Measurements from ENCODE around the gene DLK2. TPM values are rescaled to one million over a fixed set of nuclear protein-coding genes. Genes with fewer than 3 reads are reported as not detected.
"Not testable (repeated sequence)": the region's sequence is repeated elsewhere in the genome, so short reads cannot be mapped to it uniquely, and the experiment has no call there.

DLK2 gene
- total RNA-seq, 2 donors from 2014 or later = 0.14 to 0.42 TPM

GRCh38 chr6:43434943-43435342 is 20.4 kb downstream of the DLK2 start:
- intact Hi-C loops (cut with DNase I) = no loop called here

DNA sequence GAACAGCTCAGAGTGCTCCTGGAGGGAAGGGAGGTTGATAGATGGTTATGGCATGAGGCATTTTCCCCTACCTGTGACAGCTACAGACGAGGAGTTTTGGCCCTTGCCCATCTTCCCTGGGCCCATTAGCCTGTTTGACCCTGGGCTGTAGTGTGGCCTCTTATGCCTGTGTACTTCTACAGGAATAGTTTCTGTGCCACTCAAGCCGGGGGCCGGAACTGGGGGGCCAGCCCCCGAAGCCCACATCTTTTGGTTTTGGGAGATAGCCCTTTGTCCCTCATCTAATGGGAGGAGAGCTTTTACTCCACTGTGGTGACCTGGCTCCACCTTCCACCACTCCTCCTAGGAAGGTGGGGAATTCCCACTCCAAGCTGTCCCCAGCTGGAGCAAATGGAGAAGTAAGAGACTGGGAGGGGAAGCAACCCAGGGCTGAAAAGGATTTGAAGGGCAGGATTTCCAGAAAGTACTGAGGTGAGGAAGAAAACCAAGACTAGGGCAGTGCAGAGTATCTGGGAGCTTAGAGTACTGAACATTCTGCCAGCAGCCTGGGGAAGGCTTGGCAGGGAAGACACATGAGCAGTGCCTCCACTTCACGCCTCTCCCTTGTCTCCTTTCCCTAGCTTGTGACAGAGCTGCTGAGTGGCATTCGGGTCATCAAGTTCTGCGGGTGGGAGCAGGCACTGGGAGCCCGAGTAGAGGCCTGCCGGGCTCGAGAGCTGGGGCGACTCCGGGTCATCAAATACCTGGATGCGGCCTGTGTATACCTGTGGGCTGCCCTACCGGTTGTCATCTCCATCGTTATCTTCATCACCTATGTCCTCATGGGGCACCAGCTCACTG is 21.1 kb downstream of the DLK2 start:
- peak; percentile 40 for DNase-seq (ENCODE audit: low spot score)
- intact Hi-C loops (cut with DNase I) = no loop called here

More at GRCh38 chr6:43434943-43435342, 20.4 kb downstream of the DLK2 start:
- no peak for DNase-seq (ENCODE audit: low spot score)

GRCh38 chr6:43433148-43433547 is 22.2 kb downstream of the DLK2 start:
- intact Hi-C loops (cut with DNase I) = no loop called here
- no peak for DNase-seq (ENCODE audit: low spot score)

GRCh38 chr6:43432009-43432945 is 23.1 kb downstream of the DLK2 start:
- DNase-seq (ENCODE audit: low spot score) = peak; percentile 77
- intact Hi-C loops (cut with DNase I) = no loop called here

- no peak for DNase-seq (ENCODE audit: low spot score)
- intact Hi-C loops (cut with DNase I) = no loop called here
Measured at GRCh38 chr6:43428874-43429273, 26.5 kb downstream of the DLK2 start.

- peak; percentile 84 for DNase-seq (ENCODE audit: low spot score)
- intact Hi-C loops (cut with DNase I) = no loop called here
Measured at GRCh38 chr6:43428112-43428570, 27.2 kb downstream of the DLK2 start.

- intact Hi-C loops (cut with DNase I) = no loop called here
- peak; percentile 98 for DNase-seq (ENCODE audit: low spot score)
Measured at GRCh38 chr6:43427406-43428111, 27.8 kb downstream of the DLK2 start, which contains the start of gene ABCC10. TSS of gene ABCC10 (plus strand) at chr6:43427541. CDS start at chr6:43427979, 438 bp downstream.

GRCh38 chr6:43426928-43427405 is 28.4 kb downstream of the DLK2 start:
- intact Hi-C loops (cut with DNase I) = no loop called here

GRCh38 chr6:43425083-43425482 is 30.3 kb downstream of the DLK2 start:
- DNase-seq (ENCODE audit: low spot score); intact Hi-C loops (cut with DNase I): not testable (repeated sequence)

More at GRCh38 chr6:43426928-43427405, 28.4 kb downstream of the DLK2 start:
- no peak for DNase-seq (ENCODE audit: low spot score)

DNA sequence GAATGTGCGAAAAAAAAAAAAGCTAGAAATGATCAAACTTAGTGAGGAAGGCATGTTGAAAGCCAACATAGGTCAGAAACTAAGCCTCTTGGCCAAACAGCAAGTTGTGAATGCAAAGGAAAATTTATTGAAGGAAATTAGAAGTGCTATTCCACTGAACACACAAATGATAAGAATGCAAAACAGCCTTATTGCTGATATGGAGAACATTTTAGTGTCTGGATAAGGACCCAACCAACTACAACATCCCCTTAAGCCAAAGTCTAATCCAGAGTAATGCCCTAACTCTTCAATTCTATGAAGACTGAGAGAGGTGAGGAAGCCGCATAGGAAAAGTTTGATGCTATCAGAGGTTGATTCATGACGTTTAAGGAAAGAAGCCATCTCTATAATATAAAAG is 33.5 kb downstream of the DLK2 start:
- intact Hi-C loops (cut with DNase I) = no loop called here
- no peak for DNase-seq (ENCODE audit: low spot score)

GRCh38 chr6:43420012-43420709 is 35.2 kb downstream of the DLK2 start:
- DNase-seq (ENCODE audit: low spot score) = no peak
- intact Hi-C loops (cut with DNase I) = no loop called here

DNA sequence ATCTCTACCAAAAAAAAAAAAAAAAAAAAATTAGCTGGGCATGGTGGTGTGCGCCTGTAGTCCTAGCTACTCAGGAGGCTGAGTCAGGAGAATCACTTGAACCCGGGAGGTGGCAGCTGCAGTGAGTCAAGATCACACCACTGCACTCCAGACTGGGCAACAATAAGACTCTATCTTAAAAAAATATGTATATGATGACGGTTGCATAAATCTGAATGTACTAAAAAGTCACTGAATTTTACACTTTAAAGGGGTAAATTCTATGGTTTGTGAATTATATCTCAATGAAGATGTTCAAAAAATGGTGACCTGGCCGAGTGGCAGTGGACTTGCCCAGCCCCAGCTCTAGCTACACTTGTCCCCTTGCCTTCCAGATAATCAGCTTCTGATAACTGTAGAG is 38.4 kb downstream of the DLK2 start:
- DNase-seq (ENCODE audit: low spot score) = no peak
- intact Hi-C loops (cut with DNase I) = no loop called here

DNA sequence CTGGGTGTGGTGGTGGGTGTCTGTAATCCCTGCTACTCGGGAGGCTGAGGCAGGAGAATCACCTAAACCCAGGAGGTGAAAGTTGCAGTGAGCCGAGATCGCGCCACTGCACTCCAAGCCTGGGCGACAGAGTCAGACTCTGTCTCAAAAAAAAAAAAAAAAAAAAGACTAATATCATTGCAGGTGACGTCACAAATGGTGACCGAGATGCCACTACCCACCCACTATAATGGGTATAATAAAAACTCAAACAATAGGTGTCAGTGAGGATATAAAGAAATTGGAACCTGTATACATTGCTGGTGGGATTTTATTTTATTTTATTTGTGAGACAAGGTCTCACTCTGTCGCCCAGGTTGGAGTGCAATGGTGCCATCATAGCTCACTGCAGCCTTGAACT is 40.1 kb downstream of the DLK2 start:
- intact Hi-C loops (cut with DNase I); DNase-seq (ENCODE audit: low spot score): not testable (repeated sequence)

GRCh38 chr6:43413002-43413401 is 42.3 kb downstream of the DLK2 start:
- DNase-seq (ENCODE audit: low spot score) = no peak
- intact Hi-C loops (cut with DNase I) = no loop called here

- intact Hi-C loops (cut with DNase I) = no loop called here
- no peak for DNase-seq (ENCODE audit: low spot score)
Measured at GRCh38 chr6:43412541-43412940, 42.8 kb downstream of the DLK2 start.

GRCh38 chr6:43410776-43411175 is 44.6 kb downstream of the DLK2 start:
- intact Hi-C loops (cut with DNase I); DNase-seq (ENCODE audit: low spot score): not testable (repeated sequence)

DNA sequence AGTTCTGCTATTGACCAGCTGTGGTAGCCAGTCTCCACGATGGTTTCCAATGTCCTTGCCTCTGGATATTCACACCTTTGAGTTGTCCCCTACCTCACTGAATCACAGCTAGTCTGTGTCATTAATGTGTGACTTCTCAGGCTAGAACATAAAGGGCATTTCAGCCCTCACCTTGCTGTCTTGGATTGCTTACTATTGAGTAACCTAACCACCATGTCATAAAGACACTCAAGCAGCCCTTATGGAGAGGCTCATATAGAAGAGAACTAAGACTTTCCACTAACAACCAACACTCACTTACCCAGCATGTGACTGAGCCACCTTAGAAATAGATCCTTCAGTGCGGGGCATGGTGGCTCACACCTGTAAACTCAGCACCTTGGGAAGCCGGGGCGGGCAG is 47.1 kb downstream of the DLK2 start:
- DNase-seq (ENCODE audit: low spot score) = no peak
- intact Hi-C loops (cut with DNase I) = no loop called here

GRCh38 chr6:43407296-43407695 is 48.1 kb downstream of the DLK2 start:
- intact Hi-C loops (cut with DNase I) = no loop called here
- DNase-seq (ENCODE audit: low spot score) = no peak

GRCh38 chr6:43405354-43405753 is 50.0 kb downstream of the DLK2 start:
- no peak for DNase-seq (ENCODE audit: low spot score)
- intact Hi-C loops (cut with DNase I) = no loop called here
